ENCODE results near the gene PPT1.

PPT1 gene

DNA sequence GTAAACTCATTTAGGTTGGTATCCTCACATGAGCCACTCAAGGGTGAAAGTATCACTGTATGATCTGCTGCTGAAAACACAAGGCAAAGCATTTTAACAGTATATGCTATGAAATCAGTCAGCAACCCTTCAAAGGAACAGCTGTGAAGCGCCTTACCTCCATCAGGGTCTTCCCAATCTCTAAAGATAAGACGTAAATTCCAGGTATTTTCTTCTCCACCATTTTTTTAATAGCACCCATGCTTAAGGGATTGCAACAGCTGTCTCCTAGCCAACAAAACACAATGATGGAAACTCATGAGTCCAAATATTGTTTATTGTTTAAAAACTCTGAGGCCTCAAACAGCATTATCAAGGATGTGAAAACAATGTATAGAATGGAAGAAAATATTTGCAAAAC, 4.8 kb downstream of the PPT1 start:
- DNase-seq, result no peak

- DNase-seq, result no peak
Observed at GRCh38 chr1:40090652-40091355, 6.2 kb downstream of the PPT1 start.

DNA sequence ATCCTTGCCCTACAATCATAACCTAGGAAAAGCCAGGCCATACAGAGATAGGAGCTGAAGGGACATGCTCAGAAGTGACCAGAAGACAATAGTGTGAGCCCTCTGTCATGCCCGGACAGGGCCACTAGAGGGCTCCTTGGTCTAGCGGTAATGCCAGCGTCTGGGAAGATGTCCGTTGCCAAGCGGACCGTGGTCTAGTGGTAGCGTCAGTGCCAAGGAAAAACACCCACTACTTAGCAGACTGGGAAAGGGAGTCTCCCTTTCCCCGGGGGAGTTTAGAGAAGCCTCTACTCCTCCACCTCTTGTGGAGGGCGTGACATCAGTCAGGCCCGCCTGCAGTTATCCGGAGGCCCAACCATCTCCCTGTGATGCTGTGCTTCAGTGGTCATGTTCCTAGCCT, 12.3 kb downstream of the PPT1 start:
- peak; percentile 96 for DNase-seq

- DNase-seq, result no peak
Observed at GRCh38 chr1:40081871-40082270, 15.2 kb downstream of the PPT1 start.

DNA sequence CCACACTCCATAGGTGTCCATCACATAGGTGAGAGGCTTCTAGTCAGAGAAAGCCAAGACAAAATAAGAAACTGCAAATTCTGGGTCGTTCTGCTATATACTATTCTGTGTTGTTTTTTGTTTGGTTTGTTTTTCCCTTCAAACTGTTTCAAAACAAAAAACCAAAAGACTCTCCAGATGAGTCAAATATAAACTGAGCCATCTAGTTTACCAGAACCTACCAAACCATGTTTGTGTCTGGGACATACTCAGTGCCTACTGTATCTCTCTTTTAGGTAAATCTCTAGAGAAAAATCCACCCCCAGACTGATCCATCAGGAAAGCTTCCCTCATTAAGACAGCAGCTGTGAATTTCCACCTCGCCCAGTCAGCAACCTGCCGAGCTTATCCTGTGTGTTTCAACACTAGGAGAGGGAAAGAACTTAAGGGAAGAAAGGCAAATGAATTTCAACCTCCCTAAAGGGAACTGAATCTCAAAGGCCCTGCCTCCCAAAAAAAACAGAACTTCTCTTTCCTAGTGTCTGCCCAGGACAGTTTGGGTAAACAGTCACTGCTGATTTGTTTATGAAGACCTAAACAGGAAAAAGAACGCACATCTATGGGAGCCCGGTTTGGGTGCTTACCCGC, 17.2 kb downstream of the PPT1 start:
- DNase-seq, result no peak

- DNase-seq, result peak; percentile 97
Observed at GRCh38 chr1:40078512-40079333, 18.3 kb downstream of the PPT1 start.

DNA sequence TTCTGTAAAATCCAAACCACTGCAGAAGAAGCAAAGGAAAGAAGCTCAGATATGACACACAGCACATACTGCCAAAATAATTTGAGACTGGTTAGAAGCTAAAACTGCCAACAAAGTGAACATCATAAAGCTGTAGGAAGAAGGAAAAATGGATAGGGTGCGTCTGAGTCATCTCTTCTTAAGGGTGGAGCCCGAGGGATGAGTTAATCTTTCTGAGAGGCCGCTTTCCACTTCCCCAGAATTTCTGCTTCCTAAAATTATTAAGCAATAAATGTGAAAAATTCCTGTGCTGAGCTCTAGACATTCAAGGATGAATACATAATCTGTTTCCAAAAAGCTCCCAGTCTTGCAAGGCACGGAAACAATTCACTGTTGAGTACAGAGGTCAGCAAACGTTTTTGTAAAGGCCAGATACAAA, 20.1 kb downstream of the PPT1 start:
- DNase-seq, result no peak

GRCh38 chr1:40075266-40075665, 21.8 kb downstream of the PPT1 start:
- no peak for DNase-seq

DNA sequence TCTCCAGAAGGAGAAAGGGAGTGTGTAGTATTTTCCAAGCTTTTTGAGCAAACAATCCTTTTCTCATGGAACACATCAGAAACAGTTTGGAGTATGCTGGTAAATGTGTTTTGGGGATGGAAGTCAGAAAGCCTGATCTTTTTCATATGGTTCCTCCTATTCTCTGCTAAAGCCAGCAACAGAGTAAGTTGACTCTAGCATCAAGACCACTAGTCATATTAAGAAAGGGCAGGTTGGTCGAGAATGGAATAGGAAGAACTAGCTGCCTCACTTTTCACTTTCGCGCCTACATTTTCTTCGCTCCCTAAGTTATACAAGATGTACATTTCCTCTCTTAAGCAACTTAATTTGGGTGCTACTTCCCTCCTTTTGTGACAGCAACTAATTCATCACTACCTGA, 24.0 kb downstream of the PPT1 start:
- no peak for DNase-seq

DNA sequence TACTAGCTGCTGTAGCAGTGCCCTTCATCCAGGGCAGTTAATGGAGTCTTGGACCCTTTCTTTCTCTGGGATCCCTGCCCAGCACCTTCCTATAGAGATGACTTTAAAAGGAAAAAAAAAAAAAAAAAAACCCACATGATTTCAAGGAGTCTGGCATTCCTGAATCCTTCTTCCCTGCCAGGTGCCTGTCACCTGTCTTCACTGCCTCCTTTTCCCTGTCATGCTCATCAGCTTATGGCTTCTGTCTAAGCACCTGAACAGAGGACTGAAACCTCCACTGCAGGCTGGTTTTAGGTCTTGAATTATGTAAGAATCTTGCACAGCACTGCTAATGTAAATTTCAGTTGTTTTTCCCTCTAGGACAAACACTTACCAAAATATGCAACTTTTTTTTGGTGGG, 24.9 kb downstream of the PPT1 start:
- DNase-seq, result no peak

GRCh38 chr1:40067851-40068250, 29.2 kb downstream of the PPT1 start:
- no peak for DNase-seq

- DNase-seq, result no peak
Observed at GRCh38 chr1:40067023-40067422, 30.0 kb downstream of the PPT1 start.

GRCh38 chr1:40064797-40065499, 32.1 kb downstream of the PPT1 start:
- no peak for DNase-seq

DNA sequence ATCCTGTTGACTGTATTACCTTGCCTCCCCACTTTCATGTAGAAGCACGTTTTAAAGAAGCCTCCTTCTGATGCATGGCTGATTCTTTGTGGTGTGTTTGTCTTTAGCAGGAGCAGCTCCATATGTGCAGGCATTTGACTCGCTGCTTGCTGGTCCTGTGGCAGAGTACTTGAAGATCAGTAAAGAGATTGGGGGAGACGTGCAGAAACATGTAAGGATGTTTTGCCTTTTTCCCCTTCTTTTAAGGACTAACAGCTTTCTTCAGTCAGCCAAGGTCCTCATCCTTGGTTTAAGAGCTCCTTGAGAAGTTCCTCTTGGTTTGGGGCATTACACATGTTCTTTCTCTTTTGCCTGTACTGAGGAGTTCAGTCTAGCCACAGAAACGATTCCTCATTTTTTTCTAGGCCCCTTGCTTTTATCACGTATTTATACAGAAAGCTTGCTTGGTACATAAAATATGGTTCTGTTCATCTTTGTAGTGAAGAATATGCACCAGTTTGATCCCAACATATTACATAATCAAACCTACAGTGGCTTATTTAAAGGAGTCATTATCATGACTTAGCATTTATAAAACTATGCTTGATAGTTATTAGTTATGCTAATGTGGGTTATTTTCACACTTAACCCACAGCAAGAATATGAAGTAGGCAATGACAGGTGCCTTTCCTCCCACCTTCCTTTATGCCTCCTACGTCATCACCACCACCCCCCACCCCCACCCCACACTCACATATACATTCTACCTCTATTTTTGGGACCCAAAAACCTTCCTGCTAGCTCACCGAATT, 36.9 kb downstream of the PPT1 start:
- no peak for DNase-seq

GRCh38 chr1:40059338-40059959, 37.6 kb downstream of the PPT1 start:
- peak; percentile 90 for DNase-seq

GRCh38 chr1:40058453-40059337, 38.4 kb downstream of the PPT1 start:
- no peak for DNase-seq

DNA sequence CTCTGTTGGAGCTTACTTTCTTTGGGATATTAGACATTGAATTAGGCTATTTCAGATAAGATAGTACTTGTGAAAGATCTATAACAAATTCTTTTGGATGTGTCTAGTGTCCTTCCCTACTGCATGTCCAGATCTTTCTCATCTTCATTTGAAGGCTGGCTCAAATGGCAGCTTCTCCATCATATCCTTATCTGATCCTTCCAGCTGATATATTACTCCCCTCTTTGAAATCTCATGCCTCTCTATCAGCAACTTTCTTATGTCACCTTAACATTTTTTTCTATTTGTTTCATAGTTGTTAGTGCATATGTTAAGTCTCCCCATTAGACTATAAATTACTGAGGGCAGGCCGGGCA, 39.0 kb downstream of the PPT1 start:
- no peak for DNase-seq

- DNase-seq, result no peak
Observed at GRCh38 chr1:40057310-40058030, 39.6 kb downstream of the PPT1 start.

GRCh38 chr1:40056519-40057309, 40.3 kb downstream of the PPT1 start:
- no peak for DNase-seq

Data from NCI-H2029 (cell line).